GM18951 (cell line): ENCODE results near the gene KDM4B.
"Not testable (repeated sequence)": the region's sequence is repeated elsewhere in the genome, so short reads cannot be mapped to it uniquely, and the experiment has no call there.

Source experiments
- POLR2A ChIP-seq: IDR thresholded peaks from 4 replicates; pipeline ENCODE4 v1.6.1; 2011; ENCODE audit warnings: mild to moderate bottlenecking; ENCODE audit not compliant: insufficient read length, insufficient read depth; ENCODE audit errors: extremely low read depth
- in situ Hi-C: fragments of 300-500 bp; cut with MboI; formaldehyde crosslinking; loops from one replicate; pipeline ENCODE4 v1.12.0; 2022; ENCODE audit warnings: low sequenced_read_pairs, mixed read lengths, inconsistent platforms; ENCODE audit not compliant: unreplicated experiment

KDM4B gene

DNA sequence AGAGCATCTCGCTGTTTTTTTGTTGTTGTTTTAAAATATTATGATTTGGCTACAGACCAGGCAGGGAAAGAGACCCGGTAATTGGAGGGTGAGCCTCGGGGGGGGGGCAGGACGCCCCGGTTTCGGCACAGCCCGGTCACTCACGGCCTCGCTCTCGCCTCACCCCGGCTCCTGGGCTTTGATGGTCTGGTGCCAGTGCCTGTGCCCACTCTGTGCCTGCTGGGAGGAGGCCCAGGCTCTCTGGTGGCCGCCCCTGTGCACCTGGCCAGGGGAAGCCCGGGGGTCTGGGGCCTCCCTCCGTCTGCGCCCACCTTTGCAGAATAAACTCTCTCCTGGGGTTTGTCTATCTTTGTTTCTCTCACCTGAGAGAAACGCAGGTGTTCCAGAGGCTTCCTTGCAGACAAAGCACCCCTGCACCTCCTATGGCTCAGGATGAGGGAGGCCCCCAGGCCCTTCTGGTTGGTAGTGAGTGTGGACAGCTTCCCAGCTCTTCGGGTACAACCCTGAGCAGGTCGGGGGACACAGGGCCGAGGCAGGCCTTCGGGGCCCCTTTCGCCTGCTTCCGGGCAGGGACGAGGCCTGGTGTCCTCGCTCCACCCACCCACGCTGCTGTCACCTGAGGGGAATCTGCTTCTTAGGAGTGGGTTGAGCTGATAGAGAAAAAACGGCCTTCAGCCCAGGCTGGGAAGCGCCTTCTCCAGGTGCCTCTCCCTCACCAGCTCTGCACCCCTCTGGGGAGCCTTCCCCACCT, 183.3 kb downstream of the KDM4B start:
- in situ Hi-C loops, result no loop called here
- TF ChIP-seq POLR2A, result no peak

- TF ChIP-seq POLR2A, result no peak
- in situ Hi-C loops, result no loop called here
These were observed 184.0 kb downstream of the KDM4B start for GRCh38 chr19:5152767-5153532.

DNA sequence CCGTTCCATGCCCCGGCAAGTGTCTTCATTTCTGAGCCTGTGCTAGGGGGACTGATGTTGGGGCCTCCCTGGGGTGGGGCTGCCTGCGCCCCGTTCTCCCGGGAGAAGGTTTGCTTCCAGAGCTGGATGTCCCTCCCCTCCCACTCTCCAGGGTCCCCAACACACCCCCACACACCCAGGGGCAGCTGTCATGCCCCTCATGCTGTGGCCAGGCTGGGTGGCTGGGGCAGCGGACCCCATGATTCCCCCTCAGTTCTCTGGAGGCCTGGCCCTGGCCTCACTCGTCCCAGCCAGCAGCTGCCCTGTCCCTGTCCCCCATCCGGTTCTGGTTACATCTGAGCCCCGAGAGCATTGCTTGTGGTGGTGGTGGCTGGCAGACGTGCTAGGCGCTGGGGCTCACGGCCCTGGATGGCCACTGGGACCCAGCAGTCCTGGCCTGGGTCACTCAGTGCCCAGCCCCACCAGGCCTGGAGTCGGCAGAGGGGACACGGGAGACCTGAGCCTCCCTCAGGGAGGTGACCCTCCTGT, 184.8 kb downstream of the KDM4B start:
- TF ChIP-seq POLR2A, result no peak
- in situ Hi-C loops, result no loop called here

DNA sequence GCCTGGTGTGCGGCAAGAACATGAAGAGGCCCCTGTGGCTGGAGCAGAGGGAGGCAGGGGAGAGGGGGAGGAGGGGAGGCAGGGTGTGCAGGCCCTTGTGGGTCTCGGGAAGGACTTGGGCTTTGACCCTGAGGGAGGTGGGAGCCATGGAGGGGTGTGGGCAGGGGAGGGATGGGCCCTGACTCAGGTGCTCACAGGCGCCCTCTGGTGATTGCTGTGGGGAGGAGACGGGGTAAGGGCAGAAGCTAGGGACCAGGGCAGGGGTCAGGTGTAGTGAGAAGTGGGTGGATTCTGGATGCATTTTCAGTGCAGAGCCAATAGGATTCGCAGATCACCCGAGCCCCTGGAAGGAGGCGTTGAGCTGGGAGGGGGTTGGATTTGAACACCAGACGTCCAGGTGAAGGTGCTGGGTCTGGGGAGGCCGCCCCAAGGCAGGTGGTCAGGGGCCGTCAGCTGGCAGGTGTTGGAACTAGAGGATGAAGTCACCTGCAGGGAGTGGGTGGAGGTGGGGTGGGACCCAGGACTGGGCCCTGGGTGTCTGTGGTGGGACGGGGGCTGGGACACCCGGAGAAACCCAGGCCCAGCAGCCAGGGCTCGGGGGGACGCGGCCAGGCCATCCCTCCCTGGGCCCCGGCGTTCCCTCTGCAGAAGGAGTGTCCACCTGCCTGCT, 185.4 kb downstream of the KDM4B start:
- in situ Hi-C loops, result no loop called here
- no peak for TF ChIP-seq POLR2A

DNA sequence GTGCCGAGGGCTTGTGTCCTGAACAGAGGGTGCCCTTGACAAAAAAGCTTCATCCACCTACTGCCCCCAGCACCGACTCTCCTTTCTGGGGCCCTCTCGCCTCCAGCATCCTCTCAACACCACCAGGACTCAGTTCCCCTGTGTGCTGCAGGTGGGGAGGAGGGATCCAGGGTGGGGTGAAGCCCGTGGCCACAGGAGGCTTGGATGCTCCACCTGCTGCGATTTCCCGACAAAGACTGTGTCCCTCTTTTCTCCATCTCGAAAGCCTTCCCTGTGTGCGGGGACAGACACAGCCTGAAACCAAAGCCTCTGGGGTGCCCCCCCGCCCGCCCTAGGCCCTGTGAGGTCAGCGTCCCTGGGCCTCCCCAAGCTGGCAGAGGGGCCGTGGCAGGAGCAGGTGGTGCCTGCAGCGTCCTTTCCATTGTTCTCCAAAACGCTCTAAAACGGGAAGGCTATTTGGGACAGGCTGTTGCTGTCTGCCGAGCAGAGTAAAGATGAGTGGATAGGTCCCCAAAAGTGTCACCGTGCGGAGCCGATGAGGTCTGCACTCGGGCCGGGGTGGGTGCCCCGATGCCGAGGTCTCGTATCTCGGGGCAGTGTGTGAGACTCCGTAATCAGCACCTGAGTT, 186.0 kb downstream of the KDM4B start:
- TF ChIP-seq POLR2A, result no peak
- in situ Hi-C loops, result no loop called here

GRCh38 chr19:5155586-5156210, 186.8 kb downstream of the KDM4B start:
- in situ Hi-C loops, result no loop called here

DNA sequence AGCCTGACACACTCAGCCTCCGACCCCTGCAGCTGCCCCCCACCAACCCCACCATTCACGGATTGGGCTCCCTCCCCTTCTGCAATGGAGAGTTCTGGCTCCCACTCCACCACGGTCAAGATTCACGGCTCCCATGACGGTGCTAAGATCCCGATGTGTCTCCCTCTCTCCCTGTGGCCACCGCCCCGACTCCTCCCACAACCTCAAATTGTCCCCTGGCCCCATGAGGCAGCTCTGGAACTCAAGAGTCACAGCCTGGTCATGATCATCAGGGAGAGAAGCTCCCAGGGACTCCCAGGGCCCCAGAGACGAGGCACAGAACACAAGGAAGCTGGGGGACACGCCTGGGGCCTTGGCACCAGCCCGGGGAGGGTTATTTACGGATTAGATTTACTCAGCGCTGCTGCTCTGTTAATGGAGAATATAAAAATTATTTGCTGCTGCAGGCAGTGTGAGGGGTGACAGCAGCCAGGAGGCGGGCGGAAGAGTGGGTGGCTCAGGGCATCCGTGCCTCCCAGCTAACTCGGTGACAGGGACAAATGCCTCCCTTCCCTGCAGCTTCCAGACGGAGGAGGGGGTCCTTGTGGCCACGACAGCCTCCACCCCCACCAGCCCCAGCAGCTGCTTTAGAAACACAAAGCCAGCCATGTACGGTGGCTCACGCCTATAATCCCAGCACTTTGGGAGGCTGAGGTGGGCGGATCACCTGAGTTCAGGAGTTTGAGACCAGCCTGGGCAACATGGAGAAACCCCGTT, 187.5 kb downstream of the KDM4B start:
- TF ChIP-seq POLR2A, result no peak
- in situ Hi-C loops, result no loop called here

More at GRCh38 chr19:5155586-5156210, 186.8 kb downstream of the KDM4B start:
- no peak for TF ChIP-seq POLR2A

DNA sequence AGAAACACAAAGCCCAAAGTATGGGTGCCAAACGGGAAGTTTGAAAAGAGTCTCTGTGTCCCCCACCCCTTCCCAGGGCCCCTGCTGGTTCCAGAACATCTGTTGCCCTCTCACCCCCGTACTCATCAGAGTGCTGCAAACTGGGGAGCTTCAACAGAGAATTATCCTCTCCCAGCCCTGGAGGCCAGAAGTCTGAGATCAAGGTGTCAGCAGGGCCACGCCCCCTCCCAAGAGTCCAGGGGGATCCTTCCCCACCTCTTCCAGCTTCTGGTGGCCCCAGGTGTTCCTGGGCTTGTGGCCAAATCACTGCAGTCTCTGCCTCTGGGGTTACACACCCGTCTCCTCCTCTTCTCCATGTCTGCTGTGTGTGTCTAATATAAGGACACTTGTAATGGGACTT, 188.3 kb downstream of the KDM4B start:
- no peak for TF ChIP-seq POLR2A
- in situ Hi-C loops, result no loop called here

GRCh38 chr19:5158549-5159134, 189.7 kb downstream of the KDM4B start:
- in situ Hi-C loops, result not testable (repeated sequence)

- in situ Hi-C loops, result not testable (repeated sequence)
These were observed 191.4 kb downstream of the KDM4B start for GRCh38 chr19:5160158-5160795.

- in situ Hi-C loops, result not testable (repeated sequence)
These were observed 196.2 kb downstream of the KDM4B start for GRCh38 chr19:5164845-5165696.
